Activated T-helper 17 cell treated with anti-CD3 and anti-CD28 coated beads, Interleukin-2, amount 50 U/mL, for 72 hours (primary cell): ENCODE results near the gene OR51A4. TPM values are rescaled to one million over a fixed set of nuclear protein-coding genes. Genes with fewer than 3 reads are reported as not detected.

Experiments
- ATAC-seq: fragments of 150-1000 bp; cut with Tn5 transposase; replicated peaks from 2 replicates; pipeline ENCODE4 v1.10.0; 2021; ENCODE audit warnings: mild to moderate bottlenecking, moderate library complexity
- H3K27ac Mint-ChIP-seq: one replicate; pipeline ENCODE4 v1.8.0; 2022; ENCODE audit warnings: mixed read lengths
- H3K27me3 Mint-ChIP-seq: one replicate; pipeline ENCODE4 v1.8.0; 2022; ENCODE audit warnings: mixed read lengths
- H3K36me3 Mint-ChIP-seq: one replicate; pipeline ENCODE4 v1.8.0; 2022; ENCODE audit warnings: low read depth, mild to moderate bottlenecking, mixed read lengths
- H3K4me1 Mint-ChIP-seq: one replicate; pipeline ENCODE4 v1.8.0; 2022; ENCODE audit warnings: mixed read lengths
- H3K4me3 Mint-ChIP-seq: one replicate; pipeline ENCODE4 v1.8.0; 2022; ENCODE audit warnings: mild to moderate bottlenecking, mixed read lengths
- H3K9me3 Mint-ChIP-seq: one replicate; pipeline ENCODE4 v1.8.0; 2022; ENCODE audit warnings: mixed read lengths
- total RNA-seq, 2 donors: library from RNA; stranded (reverse); gene quantifications; one replicate each; pipeline ENCODE4 v1.2.3, GENCODE V29; 2022

Gene OR51A4
- total RNA-seq, 2 donors from 2014 or later = not detected

DNA sequence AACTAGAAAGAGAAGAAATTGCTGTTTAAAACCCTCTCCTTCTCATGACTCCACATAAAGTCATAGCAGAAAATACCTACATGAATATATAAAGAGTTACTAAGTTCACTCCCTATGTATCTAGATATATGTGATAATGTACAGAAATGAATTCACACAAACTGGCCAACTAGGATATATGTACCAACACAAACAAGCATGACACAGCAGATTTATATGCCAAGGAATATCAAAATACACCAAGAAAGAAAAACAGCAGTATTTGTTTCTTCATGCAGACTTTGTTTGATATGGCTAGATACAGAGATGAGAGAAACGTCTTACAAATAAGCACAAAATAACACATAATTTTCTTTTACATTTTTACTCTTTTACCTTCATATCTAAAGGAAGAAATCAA is 25.1 kb downstream of the OR51A4 start:
- Mint-ChIP-seq H3K27me3 (peaks cover 6% of the 10 kb centered on the region), H3K4me3 (no peak overlapping the region), H3K9me3 (no peaks in the 10 kb centered on the region), H3K27ac (no peak overlapping the region), H3K4me1 (no peaks in the 10 kb centered on the region), H3K36me3 (no peaks in the 10 kb centered on the region)
- no peak for ATAC-seq

DNA sequence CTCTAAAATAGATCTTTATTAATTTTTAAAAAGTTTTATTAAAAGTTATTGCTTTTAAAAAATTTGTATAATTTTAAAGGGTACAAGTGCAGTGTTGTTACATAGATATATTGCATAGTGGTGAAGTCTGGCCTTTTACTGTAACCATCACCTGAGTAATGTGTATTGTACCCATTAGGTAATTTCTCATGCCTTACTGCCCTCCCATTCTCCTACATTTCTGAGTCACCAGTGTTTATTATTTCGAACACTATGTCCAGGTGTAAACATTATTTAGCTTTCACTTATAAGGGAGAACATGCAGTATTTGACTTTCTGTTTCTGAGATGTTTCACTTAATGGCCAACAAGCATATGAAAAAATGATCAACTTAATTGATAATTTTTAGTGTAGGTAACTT is 25.6 kb downstream of the OR51A4 start:
- H3K27me3 Mint-ChIP-seq = peaks cover 6% of the 10 kb centered on the region
- H3K27ac Mint-ChIP-seq = no peak overlapping the region
- no peaks in the 10 kb centered on the region for H3K36me3 Mint-ChIP-seq
- no peak overlapping the region for H3K4me3 Mint-ChIP-seq
- ATAC-seq = no peak
- H3K4me1 Mint-ChIP-seq = no peaks in the 10 kb centered on the region
- no peaks in the 10 kb centered on the region for H3K9me3 Mint-ChIP-seq

- Mint-ChIP-seq H3K27ac (no peak within 1 kb of the TSS), H3K4me3 (no peak within 1 kb of the TSS), H3K9me3 (no peaks in the 10 kb centered on the region), H3K36me3 (no peaks in the 10 kb centered on the region), H3K27me3 (peaks cover 6% of the 10 kb centered on the region), H3K4me1 (no peaks in the 10 kb centered on the region)
- ATAC-seq = no peak
Measured at GRCh38 chr11:4919250-4919649, 28.2 kb downstream of the OR51A4 start, which contains the start of gene OR51G2. OR51G2 (minus strand) TSS chr11:4919350; CDS start chr11:4915663, 3,687 bp downstream.

DNA sequence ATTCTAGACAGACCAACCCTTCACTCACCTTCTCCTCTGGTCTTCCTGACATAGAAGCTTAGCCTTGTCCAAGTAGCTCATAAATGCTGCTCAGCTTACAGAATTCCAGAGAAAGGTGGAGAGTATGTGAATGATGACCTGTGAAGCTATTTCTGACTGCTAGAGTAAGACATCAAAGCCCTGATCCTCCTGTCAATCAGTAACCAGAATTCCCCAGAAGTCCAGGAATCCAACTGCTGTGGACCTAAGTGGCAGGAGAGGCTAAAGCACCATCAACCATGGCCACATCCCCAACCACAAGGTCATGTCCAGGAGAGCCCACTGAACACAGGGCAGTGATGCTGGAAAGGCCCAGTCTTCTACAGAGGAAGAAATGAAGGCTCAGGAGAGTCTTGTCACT is 30.8 kb downstream of the OR51A4 start:
- no peaks in the 10 kb centered on the region for H3K4me1 Mint-ChIP-seq
- no peaks in the 10 kb centered on the region for H3K9me3 Mint-ChIP-seq
- H3K36me3 Mint-ChIP-seq = no peaks in the 10 kb centered on the region
- no peak for ATAC-seq
- no peak overlapping the region for H3K4me3 Mint-ChIP-seq
- no peaks in the 10 kb centered on the region for H3K27me3 Mint-ChIP-seq
- no peak overlapping the region for H3K27ac Mint-ChIP-seq

DNA sequence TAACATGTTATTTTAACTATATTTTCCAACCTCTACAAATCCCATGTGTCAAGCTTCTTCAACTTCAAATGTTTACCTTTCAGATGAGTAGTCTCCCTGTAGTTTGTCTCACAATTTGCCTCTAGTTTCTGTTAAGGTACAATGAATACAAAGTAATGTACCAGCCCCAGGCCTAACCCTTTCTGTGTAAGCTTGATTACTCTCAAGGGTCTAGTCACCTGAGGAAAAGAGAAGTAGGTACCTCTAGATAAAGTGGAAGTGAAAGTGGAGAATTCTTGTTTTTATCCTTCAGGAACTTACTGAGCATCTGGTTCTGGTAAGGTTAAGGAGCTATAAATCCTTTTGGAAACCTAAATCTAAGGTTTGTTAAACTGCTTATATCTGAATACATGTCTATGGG is 43.9 kb downstream of the OR51A4 start, which contains the start of gene OR51A7:
Gene OR51A7, plus strand, starts transcription at position 300 of the 400 bp plus-strand sequence. CDS start 3,587 bp downstream, outside the sequence.
- no peak within 1 kb of the TSS for H3K27ac Mint-ChIP-seq
- H3K4me1 Mint-ChIP-seq = no peaks in the 10 kb centered on the region
- no peak within 1 kb of the TSS for H3K4me3 Mint-ChIP-seq
- no peaks in the 10 kb centered on the region for H3K27me3 Mint-ChIP-seq
- H3K9me3 Mint-ChIP-seq = no peaks in the 10 kb centered on the region
- ATAC-seq = no peak
- H3K36me3 Mint-ChIP-seq = no peaks in the 10 kb centered on the region

Other genes with a start within 250 kb of the OR51A4 start
- gene OR51E2, start 249.8 kb downstream of the OR51A4 start, total RNA-seq = not detected
- gene MMP26, start 242.8 kb downstream of the OR51A4 start, total RNA-seq = not detected
- gene OR51F1, start 177.7 kb downstream of the OR51A4 start, total RNA-seq = not detected
- gene OR52R1, start 143.2 kb downstream of the OR51A4 start, total RNA-seq = not detected
- not detected for gene OR51F2, start 126.3 kb downstream of the OR51A4 start, total RNA-seq
- gene OR51S1, start 98.4 kb downstream of the OR51A4 start, total RNA-seq = not detected
- not detected for gene OR51T1, start 65.7 kb downstream of the OR51A4 start, total RNA-seq
- gene OR51A7, start 43.8 kb downstream of the OR51A4 start, total RNA-seq = not detected
- gene OR51G2, start 28.3 kb downstream of the OR51A4 start, total RNA-seq = not detected
- gene OR51G1, start 23.3 kb downstream of the OR51A4 start, total RNA-seq = not detected
- gene OR51A2, start 8.1 kb upstream of the OR51A4 start, total RNA-seq = not detected
- gene OR51L1, start 47.2 kb upstream of the OR51A4 start, total RNA-seq = not detected
- not detected for gene OR52J3, start 98.9 kb upstream of the OR51A4 start, total RNA-seq
- gene OR52E2, start 112.0 kb upstream of the OR51A4 start, total RNA-seq = not detected
- not detected for gene OR52E1, start 122.0 kb upstream of the OR51A4 start, total RNA-seq
- gene OR52A5, start 190.8 kb upstream of the OR51A4 start, total RNA-seq = not detected
- under 1 TPM in 1 of 2 donors, not detected in 1; 0.03 TPM for gene OR52A1, start 207.2 kb upstream of the OR51A4 start, total RNA-seq